ENCODE measurements around the gene KCNV2.

Gene KCNV2

DNA sequence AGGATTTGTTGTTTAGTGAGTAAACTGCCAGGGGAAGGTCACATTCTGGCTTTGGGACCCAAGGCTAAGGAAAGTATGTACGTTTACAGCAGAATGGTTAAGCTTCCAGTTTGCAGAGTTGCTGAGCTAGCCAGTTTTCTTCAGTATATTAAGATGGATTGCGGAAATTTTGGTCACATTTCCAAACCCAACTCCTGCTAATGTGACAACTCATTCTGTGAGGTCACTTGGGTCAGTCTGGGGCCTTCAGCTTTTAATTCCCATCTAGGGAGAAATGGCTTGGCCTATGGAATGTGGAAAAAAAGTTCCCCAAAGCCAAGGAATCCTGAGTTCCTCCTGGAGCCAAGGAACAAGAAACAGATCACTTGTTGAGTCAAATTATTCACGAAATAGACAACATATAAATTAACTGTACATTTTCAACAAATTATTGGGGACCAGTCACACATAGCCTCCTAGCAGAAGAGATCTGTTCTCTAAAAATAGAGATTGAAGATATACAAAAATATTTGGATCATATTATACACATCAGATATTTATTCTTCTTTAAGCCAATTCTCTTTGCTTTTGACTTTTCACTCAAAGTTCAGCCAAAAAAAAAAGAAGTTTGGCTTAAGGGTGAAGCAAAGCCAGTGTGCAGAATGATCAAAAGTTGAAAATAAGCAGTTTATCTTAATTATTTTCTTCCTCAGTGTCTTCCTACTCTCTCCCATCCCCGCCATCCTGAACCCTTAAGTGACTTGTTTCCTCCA, 8.8 kb downstream of the KCNV2 start:
- TF ChIP-seq, protein P1, sequence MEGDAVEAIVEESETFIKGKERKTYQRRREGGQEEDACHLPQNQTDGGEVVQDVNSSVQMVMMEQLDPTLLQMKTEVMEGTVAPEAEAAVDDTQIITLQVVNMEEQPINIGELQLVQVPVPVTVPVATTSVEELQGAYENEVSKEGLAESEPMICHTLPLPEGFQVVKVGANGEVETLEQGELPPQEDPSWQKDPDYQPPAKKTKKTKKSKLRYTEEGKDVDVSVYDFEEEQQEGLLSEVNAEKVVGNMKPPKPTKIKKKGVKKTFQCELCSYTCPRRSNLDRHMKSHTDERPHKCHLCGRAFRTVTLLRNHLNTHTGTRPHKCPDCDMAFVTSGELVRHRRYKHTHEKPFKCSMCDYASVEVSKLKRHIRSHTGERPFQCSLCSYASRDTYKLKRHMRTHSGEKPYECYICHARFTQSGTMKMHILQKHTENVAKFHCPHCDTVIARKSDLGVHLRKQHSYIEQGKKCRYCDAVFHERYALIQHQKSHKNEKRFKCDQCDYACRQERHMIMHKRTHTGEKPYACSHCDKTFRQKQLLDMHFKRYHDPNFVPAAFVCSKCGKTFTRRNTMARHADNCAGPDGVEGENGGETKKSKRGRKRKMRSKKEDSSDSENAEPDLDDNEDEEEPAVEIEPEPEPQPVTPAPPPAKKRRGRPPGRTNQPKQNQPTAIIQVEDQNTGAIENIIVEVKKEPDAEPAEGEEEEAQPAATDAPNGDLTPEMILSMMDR (IDR thresholded peaks at IDR 0.05; ENCODE audit: control insufficient read depth, extremely low read depth, insufficient read depth): no peak

DNA sequence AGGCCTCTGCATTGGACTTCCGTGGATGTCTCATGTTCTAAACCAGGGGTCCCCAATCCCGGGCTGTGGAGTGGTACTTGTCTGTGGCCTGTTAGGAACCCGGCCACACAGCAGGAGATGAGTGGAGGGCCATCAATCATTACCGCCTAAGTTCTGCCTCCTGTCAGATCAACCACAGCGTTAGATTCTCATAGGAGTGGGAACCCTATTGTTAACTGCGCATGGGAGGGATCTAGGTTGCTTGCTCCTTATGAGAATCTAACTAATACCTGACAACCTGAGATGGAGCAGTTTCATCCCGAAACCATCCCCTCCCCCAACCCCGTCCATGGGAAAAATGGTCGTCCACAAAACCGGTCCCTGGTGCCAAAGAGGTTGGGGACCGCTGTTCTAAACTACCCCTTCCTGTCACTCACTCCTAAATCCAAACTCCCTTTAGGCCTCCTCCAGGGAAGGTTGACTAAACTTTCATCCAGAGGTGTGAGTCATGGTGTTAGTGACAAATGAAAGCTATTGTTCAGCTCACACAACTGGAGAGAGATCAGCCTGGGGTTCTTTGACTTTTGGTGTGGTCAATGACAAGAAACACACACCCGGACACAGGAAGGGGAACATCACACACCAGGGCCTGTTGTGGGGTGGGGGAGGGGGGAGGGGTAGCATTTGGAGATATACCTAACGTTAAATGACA, 9.5 kb downstream of the KCNV2 start:
- TF ChIP-seq, protein P1 (IDR thresholded peaks at IDR 0.05; ENCODE audit: control insufficient read depth, extremely low read depth, insufficient read depth): no peak
- H3K4me3 ChIP-seq (ENCODE audit: low read depth, low read length): no peak overlapping the region
- no peak for DNase-seq (ENCODE audit: low read depth)

More for the DNA sequence above, 8.8 kb downstream of the KCNV2 start:
- no peak overlapping the region for H3K4me3 ChIP-seq (ENCODE audit: low read depth, low read length)
- DNase-seq (ENCODE audit: low read depth): no peak

DNA sequence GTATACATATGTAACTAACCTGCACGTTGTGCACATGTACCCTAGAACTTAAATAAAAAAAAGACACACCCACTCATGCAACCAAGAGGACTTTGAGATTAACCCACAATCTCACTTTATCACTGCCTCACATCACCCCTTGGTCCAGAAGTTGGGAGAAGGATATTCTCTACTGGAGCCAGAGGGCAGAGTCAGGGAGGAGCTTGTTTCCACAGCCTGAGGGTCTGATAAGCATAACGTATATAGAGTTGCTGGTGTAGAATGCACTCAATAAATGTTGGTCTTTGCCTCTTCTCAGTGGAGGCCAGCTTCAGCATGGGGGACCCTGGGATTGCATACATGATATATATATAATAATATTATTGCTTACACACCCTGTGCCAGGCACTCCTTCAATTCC, 10.1 kb downstream of the KCNV2 start:
- TF ChIP-seq, protein P1 (IDR thresholded peaks at IDR 0.05; ENCODE audit: control insufficient read depth, extremely low read depth, insufficient read depth): no peak
- DNase-seq (ENCODE audit: low read depth): no peak
- H3K4me3 ChIP-seq (ENCODE audit: low read depth, low read length): no peak overlapping the region

DNA sequence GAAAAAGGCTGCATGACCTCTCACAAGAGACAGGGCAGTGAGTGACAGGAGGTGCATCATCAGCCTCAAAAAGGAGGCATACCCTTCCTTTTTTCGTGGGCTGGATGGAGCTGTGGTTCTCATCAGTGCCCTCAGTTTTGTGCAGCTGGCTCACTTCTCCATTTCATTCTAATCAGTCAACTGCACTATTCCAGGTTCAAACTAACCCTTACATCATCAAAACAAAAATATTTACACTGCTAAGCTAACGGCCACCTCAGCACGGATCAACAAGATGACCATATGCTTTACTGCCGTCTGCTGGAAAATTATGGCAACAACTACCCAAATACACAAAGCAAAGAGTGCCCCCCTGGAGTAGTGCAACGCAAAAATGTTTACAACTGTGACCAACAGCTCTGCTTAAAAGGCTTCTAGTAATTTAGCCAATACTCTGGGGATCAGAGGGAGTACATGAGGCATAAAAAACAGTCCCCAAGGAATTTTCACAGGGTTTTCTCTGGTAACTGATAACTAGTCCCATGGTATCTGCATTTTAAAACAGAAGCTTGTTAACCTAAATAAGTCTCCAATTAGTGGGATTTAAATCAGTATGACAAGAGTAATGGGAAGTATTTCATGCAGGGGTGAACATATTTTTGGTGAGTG, 10.8 kb downstream of the KCNV2 start:
- DNase-seq (ENCODE audit: low read depth): peak; percentile 52

DNA sequence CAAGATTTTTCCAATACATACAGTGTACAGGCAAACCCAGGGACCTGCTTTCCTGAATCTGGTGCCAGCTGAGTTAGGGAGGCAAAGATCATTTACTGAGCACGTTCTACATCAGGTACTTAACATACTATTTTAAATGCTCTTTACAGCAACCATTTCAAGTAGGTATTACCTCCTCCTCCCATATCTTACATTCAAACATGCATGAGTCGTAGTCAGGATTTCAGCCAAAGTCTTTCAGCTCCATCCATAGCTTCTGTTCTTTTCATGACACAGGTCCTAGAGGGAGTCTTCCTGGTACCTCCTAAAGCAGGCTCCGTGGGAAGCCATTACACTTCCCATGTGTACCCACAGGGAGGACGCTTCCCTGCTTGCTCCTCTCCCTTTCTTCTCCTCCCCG, 11.7 kb downstream of the KCNV2 start:
- no peak for DNase-seq (ENCODE audit: low read depth)
- TF ChIP-seq, protein P1 (IDR thresholded peaks at IDR 0.05; ENCODE audit: control insufficient read depth, extremely low read depth, insufficient read depth): no peak
- H3K4me3 ChIP-seq (ENCODE audit: low read depth, low read length): no peak overlapping the region

More for the DNA sequence above, 10.8 kb downstream of the KCNV2 start:
- TF ChIP-seq, protein P1 (IDR thresholded peaks at IDR 0.05; ENCODE audit: control insufficient read depth, extremely low read depth, insufficient read depth): peak; percentile 97
- no peak overlapping the region for H3K4me3 ChIP-seq (ENCODE audit: low read depth, low read length)

DNA sequence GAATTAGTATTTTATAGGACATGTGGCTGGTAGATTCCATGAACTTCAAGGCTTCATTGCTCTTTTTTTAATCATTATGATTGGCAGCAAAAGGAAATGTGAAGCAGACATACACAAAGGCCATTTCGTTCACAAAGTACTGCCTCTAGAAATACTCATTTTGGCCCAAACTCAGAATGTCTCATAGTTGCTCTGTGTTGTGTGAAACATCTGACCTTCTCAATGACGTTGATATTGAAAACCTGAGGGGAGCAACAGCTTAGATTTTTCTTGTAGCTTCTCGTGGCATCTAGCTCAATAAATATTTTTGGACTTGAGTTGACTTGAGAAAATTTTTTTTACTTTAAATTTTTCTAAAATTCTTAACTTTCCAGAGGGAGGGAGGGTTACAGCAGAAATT, 12.4 kb downstream of the KCNV2 start:
- H3K4me3 ChIP-seq (ENCODE audit: low read depth, low read length): no peak overlapping the region
- no peak for DNase-seq (ENCODE audit: low read depth)
- TF ChIP-seq, protein P1 (IDR thresholded peaks at IDR 0.05; ENCODE audit: control insufficient read depth, extremely low read depth, insufficient read depth): no peak
